GM19467 (cell line): ENCODE measurements around the gene C1S.
"Not testable (repeated sequence)": the region's sequence is repeated elsewhere in the genome, so short reads cannot be mapped to it uniquely, and the experiment has no call there.

Source experiments
- ATAC-seq: cut with Tn5 transposase; IDR thresholded peaks from one replicate; pipeline ENCODE4 v1.9.1; 2021; ENCODE audit warnings: mild to moderate bottlenecking, moderate library complexity; ENCODE audit not compliant: unreplicated experiment

The C1S gene

DNA sequence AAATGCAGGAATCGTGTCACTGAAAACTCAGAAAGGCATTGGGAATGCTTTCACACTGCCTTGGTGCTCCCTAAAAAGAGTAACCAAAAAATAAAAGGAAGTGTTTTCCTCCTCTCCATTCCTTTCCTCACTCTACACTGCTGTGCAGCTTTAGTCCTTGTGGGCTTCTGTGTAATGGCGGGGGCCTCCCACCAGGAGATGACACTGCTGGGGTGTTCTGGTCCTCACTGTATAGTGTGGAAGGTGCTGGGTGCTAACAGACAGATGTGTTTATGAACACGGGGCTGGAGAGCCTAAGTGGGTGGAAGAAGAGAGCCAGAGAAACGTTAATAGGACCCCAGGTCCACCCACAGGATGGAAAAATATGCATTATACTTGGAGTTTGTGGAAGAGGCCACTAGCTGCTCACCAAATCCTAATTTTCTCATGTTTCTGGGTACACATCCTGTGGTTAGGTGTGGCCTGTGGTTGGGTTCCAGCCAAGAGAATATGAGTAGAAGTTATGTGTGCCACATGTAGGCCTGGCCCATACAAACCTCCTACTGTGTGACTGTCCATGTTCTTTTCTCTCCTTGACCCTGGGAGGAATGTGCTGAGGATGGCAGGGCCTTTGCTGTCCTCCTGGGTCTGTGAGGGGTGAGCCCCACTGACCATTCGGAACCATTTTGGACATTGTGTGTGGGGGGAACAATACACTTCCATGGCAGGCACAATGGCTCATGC is 14.0 kb upstream of the C1S start:
- no peak for ATAC-seq

DNA sequence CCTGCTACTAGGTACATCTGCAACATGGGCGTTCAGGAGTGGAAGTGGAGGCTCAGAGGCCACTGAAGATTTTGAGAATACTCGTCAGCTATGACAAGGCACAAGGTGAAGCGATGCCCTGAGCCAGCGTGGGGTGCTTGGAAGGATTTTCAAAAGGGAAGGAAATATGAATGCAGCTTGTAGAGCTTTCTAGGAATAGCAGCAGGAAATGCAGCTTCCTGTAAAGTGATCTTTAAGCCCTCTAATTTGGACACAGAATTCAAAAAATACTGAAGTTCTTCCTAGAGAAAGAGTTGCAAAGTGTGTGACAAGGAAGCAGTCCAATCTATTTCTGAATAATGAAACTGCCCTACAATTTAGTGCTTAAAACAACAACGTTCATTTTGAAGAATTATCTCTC is 13.2 kb upstream of the C1S start:
- ATAC-seq, result no peak

DNA sequence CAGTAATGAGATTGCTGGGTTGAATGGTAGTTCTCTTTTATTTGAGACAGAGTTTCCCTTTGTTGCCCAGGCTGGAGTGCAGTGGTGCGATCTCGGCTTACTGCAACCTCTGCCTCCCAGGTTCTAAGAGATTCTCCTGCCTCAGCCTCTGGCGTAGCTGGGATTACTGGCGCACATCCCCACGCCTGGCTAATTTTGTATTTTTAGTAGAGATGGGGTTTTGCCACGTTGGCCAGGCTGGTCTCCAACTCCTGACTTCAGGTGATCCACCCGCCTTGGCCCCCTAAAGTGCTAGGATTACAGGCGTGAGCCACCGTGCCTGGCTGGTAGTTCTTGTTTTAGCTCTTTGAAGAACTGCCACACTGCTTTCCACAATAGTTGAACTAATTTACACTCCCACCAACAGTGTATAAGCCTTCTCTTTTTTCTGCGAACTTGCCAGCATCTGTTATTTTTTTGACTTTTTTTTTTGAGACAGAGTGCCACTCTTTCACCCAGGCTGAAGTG is 11.0 kb upstream of the C1S start:
- ATAC-seq, result not testable (repeated sequence)

DNA sequence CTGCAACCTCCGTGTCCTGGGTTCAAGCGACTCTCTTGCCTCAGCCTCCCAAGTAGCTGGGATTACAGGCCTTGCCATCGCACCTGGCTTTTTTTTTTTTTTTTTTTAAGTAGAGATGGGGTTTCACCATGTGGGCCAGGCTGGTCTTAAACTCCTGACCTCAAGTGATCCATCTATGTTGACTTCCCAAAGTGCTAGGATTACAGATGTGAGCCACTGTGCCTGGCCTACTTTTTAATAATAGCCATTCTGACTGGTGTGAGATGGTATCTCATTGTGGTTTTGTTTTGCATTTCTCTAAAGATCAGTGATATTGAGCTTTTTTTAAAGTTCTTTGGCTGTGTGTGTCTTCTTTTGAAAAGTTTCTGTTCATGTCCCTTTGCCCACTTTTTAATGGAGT is 10.5 kb upstream of the C1S start:
- not testable (repeated sequence) for ATAC-seq

DNA sequence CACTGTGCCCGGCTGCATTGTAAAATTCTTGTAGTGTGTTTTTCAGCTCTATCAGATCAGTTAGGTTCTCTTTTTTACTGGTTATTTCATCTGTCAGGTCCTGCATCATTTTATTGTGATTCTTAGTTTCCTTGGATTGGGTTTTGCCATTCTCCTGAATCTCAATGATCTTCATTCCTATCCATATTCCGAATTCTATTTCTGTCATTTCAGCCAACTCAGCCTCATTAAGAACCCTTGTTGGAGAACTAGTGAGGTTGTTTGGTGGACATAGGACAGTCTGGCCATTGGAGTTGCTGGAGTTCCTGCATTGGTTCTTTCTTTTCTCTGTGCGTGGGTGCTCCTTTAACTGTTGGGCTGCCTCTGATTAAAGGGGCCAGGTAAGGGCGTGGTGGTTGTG is 5.6 kb upstream of the C1S start:
- no peak for ATAC-seq

DNA sequence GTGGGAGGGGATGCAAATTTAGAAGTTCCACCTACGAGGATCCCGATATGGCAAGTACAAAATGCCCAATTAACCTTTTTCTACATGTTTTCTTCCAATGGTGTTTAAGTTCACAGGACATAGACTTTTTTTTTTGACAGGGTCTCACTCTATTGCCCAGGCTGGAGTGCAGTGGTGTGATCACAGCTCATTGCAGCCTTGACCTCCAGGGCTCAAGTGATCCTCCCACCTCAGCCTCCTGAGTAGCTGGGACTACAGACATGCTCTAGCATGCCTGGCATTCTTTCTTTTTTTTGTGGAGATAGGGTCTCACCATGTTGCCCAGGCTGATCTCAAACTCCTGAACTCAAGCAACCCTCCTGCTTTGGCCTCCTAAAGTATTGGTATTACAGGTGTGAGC is 4.8 kb upstream of the C1S start:
- ATAC-seq, result not testable (repeated sequence)

DNA sequence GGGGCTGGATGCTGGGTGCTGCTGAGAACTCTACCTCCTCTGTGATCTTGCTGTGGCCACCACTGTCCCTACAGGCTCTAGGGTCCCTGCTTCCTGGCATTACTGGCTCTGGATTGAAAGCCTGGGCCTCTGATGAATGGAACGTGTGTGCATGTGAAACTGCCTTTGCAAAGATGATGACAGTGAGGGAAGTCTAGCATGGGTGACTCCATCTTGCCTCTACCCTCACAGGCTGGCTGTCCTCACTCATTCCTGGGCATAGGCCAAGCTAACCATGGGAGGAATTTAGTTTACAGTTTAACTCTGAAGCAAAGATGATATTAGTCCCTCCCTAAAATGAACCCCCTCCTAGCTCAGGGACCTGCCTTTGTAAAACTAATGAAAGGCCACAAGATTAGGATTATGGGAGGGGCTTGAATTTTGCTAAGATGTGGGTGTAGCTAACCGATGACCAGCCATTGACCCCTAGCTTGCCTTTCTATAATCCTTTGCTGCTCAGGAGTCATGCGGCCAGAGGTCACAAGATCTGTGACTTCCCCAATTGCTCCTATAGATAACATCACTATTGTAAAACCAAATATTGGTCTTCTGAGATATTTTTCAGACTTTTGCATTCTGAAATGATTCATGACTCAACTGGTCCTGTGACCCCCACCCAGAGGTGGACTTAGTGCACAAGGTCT is 2.2 kb upstream of the C1S start:
- no peak for ATAC-seq

DNA sequence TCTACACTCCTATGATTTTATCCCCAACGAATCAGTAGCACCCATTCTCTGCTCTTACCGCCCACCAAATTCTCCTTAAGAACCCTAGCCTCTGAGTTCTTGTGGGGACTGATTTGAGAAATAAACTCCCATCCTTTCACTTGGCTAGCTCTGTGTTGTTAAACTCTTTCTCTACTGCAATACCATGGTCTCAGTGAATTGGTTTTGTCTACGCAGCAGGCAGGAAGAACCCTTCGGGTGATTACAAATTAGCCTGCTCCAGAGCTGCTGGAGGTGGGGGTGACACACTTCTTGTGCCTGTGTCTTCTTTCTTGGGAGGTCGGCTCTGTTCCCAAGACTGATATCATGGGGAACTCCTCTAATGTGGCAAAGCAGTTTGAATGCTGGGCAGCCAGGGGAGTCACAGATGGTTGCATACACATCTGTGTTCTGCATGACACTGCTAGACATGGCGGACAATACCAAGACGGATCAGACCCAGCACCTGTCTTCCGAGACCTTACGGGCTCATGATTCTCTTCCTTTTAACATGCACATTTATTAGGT is 1.6 kb upstream of the C1S start:
- no peak for ATAC-seq

DNA sequence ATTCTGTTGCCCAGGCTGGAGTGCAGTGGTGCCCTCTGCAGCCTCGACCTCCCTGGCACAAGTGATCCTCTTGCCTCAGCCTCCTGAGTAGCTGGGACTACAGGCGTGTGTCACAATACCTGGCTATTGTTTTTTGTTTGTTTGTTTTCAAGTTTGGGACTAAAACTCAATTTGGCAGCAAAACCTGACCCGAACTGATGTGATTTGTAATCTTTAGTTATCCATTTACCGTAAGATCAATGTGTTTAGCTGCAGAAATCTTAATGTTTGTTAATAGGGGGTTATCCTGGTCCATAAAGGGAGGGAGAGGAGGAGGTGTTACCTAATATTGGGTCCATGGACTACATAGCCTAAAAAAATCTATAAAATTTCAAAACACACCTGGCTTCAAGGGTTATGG is 738 bp upstream of the C1S start:
- ATAC-seq, result no peak

DNA sequence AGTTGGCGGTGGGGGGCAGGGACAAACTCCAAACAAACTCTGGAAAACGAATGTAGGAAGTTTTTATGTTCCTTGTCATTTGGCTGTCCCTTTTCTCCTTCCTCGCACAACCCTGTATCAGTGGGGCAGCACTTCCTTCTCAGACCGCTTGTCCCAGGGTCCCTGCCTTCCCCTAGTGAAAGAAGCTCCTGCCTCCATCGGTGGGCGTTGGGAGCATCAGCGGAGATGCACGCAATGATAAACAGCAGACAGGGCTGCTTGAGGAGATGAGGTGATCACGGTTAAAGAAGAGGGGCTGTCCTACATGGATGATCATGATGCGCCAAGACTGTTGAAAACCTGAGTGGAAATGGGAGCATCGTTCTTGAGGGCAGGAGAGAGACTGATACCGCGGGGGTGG is 620 bp downstream of the C1S start:
- ATAC-seq, result no peak

DNA sequence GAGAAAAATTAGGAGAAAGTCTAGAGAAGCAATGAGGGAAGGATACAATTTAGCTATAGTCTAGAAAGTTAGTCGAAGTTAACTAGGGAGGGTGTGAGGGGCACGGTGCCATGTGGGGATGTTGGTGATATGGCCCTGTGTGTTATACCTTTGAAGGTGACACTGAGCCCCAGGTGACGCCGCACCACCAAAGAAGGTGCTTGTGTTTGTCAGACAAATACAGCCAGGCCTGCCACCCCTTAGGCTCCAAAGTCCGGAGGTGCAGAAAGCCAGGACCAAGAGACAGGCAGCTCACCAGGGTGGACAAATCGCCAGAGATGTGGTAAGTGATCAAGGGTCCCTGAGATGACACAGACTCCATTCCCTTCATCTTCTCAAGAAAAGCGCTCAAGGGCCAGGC is 1.1 kb downstream of the C1S start:
- ATAC-seq, result no peak

DNA sequence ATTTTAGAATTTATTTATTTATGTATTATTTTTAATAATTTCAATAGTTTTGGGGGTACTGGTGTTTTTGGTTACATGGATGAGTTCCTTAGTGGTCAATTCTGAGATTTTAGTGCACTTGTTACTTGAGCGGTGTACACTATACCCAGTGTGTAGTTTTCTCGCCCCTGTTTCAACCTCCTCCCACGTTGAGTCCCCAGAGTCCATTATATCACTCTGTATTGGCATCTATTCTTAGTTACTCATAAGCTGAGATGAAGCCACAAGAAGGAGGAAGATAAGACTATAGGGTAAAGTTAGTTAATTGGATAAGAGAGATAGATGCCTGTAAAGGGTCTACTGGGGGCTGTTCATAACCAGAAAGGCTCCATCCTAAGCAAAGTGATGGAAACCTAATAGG is 4.0 kb downstream of the C1S start:
- ATAC-seq, result no peak

DNA sequence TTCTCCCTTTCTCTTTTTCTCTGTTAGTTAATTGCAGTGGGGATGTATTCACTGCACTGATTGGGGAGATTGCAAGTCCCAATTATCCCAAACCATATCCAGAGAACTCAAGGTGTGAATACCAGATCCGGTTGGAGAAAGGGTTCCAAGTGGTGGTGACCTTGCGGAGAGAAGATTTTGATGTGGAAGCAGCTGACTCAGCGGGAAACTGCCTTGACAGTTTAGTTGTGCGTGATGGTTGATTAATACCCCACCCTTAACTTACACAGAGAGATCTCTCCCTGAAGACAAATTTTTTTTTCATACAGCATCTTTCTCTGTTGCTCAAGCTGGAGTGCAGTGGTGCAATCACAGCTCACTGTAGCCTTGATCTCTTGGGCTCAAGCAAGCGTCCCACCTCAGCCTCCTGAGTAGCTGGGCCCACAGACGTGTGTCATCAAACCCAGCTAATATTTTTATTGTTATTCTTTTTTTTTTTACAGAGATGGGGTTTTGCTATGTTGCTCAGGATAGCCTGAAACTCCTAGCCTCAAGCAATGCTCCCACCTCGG is 4.6 kb downstream of the C1S start:
- no peak for ATAC-seq

DNA sequence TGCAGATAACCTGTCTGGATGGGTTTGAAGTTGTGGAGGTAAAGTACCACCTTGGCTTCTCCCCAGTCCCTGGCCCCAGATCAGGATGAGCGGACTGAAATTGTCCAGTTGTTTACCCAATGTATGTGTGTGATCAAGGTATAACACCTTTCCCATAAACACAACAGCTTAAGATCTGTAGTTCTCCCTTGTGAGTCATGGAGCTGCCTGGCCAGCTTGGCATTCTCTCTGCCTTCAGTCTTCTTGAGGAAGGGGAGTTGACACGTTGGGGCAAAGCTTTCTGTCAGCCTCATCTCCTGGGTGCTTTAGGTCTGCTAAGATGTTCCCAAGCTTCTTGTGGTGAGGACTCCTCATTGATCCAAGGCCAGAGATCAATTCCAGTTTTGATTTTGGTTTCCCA is 6.1 kb downstream of the C1S start:
- no peak for ATAC-seq

DNA sequence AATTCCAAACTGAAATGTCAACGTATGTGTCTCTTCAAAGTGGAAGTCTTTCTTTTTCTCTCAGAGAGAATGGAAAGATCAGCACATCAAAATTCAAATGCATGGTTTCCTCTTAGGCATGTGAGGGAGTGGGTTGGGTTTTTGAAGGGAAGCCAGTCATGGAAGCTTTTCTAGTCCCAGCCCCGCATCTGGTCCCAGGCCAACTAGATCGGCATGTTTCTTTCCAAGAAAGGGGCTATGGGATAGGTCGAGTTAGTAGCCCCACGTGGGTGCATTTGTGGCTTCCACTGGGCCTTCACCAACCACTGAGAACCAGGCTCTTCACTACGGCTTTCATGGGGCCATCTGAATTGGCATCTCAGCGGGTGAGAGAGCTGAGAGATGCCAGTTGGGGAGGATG is 6.6 kb downstream of the C1S start:
- no peak for ATAC-seq

DNA sequence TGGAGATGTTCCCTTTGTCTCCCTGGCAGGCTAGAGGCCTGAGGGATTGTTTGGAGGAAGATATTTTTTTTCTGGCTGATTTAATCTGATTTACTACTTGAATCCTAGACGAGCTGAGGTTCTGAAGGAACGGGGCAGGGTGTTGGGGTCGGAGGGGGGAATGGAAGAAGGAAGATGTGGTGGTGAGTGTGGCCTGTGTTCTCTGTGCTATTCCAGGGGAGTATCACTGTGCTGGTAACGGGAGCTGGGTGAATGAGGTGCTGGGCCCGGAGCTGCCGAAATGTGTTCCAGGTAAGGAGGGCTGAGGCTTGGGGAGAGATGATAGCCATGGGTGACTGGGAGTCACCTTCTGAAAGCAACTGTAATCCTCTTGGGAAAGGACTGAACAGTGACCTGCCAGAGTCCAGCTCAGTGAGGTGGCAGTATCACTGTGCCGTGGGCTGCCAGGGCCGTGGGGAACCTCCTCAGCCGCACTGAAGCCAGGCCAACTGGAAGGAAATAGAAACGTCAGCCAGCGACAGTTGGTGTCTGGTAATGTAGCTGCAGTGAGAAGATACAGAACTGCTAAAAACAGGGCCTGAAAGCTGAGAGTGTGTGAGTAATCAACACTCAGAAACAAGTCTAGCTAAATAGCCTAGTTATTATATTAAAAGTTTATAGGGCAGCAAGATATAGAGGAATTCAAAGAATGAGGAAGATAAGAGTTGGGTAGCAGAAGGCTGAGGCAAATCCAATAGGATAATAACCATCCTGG is 7.9 kb downstream of the C1S start:
- no peak for ATAC-seq

DNA sequence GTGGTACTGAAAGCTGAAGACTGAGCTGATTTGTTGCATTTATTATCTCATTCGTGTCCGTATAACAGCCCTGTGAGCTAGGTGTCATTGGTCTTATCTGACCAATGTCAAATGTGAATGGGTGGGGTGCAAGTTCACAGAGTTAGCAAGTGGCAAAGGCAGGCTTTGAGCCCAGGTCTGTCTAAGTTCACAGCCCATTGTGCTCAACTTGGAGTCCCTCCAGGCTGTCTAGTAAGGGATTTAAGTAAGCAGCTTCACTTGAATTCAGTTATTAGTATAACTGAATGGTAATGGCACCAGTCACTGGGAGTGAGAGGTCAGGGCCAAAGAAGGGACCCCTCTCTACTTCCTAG is 8.5 kb downstream of the C1S start:
- no peak for ATAC-seq

DNA sequence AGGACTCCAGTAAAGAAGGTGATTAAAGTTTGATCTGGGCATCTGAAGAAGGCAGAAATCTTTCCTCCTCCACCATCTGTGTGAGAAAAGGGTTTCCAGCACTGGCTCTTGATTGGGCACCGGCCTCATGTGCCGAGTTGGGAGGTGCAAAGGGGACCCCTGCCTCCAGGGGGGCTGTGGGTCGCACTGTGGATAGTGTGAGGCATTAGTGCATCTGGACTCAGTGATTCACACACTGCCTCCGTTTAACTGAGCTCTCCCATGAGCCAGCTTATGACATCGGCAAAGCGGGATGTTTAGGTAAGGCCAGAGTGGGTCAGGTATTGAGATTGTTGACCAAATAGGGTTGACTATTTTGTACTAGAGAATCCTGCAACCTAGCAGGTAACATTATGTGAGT is 8.9 kb downstream of the C1S start:
- ATAC-seq, result no peak

DNA sequence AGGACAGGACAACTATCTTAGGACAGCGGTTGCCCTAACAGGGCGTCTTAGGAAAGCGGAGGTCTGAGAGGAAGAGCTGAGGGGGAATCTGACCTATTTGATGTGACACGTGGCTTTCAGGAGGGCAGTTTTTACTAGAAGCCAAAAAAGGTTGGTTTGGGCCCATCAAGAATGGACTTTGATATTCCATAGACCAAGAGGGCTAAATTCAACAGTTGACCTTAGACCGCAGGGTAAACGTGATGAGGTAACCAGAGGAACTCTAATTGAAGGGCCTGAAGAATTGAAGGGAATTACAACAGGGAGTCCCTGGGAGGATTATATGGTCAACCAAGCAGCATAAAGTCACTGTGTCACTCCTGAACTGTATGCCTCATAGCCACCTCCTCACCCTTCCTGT is 11.5 kb downstream of the C1S start:
- no peak for ATAC-seq

DNA sequence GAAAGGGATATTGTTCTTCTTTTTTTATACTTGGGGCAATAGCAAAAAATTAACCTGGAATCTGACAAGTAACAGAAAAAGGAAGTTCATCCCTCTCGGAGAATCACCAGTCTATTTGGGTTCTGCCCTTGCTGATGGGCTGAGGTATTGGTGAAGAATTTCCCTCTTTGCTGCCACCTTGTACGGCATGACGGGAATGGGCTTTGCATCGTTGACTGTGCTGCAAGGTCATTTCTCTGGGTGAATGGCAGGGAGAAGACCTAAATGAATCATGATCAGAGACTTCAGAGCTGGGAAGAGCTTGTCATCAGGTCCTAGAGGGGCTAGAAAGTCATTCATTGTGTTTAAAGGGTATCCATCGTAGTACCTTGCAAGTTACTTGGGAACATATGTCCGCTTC is 12.0 kb downstream of the C1S start:
- ATAC-seq, result no peak

DNA sequence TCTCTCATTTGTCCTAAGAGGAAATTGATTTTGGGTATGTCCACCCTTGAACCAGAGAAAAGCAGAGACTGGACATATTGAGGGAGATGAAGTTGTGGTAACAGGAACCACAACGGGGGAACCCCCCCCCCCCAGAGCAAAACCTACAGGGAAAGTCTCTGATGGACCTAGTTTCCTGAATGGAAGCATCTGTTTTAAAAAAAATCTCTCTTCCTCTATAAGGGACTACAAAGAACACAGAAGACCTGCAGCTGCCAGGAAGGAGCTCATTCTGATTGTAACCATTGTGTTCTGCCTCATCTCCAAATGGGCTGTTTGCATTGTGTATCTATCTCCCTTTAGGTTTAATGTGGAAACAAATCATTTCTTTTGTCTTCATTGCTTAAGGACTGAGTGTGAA is 13.4 kb downstream of the C1S start:
- ATAC-seq, result no peak
